H9 (cell line): ENCODE results near the gene TBL3. TPM values are rescaled to one million over a fixed set of nuclear protein-coding genes. Genes with fewer than 3 reads are reported as not detected.

Source experiments
- DNase-seq: peaks from one replicate; pipeline ENCODE4 v3.0.0-alpha.2; 2017
- H2AFZ ChIP-seq: one replicate; pipeline ENCODE4 v1.6.1; 2013; ENCODE audit warnings: mild to moderate bottlenecking, low read length, control low read depth, moderate library complexity
- H2AK5ac ChIP-seq: 2 replicates; pipeline ENCODE4 v1.6.1; 2013; ENCODE audit warnings: low read length, control low read depth, mixed read lengths; ENCODE audit not compliant: insufficient read length
- H2BK120ac ChIP-seq: one replicate; pipeline ENCODE4 v1.6.1; 2013; ENCODE audit warnings: low read depth, mild to moderate bottlenecking, low read length, control low read depth, inconsistent platforms; ENCODE audit not compliant: poor library complexity, severe bottlenecking
- H2BK12ac ChIP-seq: 2 replicates; pipeline ENCODE4 v1.6.1; 2013; ENCODE audit warnings: low read length, control low read depth, mixed read lengths, low read depth; ENCODE audit not compliant: insufficient read length
- H2BK15ac ChIP-seq: 2 replicates; pipeline ENCODE4 v1.6.1; 2013; ENCODE audit warnings: low read depth, low read length, control low read depth
- H2BK20ac ChIP-seq: one replicate; pipeline ENCODE4 v1.6.1; 2013; ENCODE audit warnings: low read depth, mild to moderate bottlenecking, low read length, control low read depth, inconsistent platforms; ENCODE audit not compliant: poor library complexity, severe bottlenecking
- H2BK5ac ChIP-seq: 2 replicates; pipeline ENCODE4 v1.6.1; 2013; ENCODE audit warnings: low read length, control low read depth, mixed read lengths; ENCODE audit not compliant: insufficient read length
- H3K14ac ChIP-seq: 2 replicates; pipeline ENCODE4 v1.6.1; 2013; ENCODE audit warnings: low read length, control low read depth; ENCODE audit not compliant: insufficient read depth
- H3K18ac ChIP-seq: 2 replicates; pipeline ENCODE4 v1.6.1; 2013; ENCODE audit warnings: low read depth, mild to moderate bottlenecking, mixed read lengths, low read length, control low read depth; ENCODE audit not compliant: insufficient read length
- H3K23ac ChIP-seq: 2 replicates; pipeline ENCODE4 v1.6.1; 2013; ENCODE audit warnings: low read length, control low read depth, mixed read lengths, low read depth; ENCODE audit not compliant: insufficient read length
- H3K23me2 ChIP-seq: 2 replicates; pipeline ENCODE4 v1.6.1; 2013; ENCODE audit warnings: low read depth, mild to moderate bottlenecking, mixed read lengths, low read length, control low read depth; ENCODE audit not compliant: insufficient read length, poor library complexity, severe bottlenecking
- H3K27ac ChIP-seq: 2 replicates; pipeline ENCODE4 v1.5.1; 2013; ENCODE audit warnings: low read length, control low read depth, mixed read lengths, low read depth; ENCODE audit not compliant: insufficient read length
- H3K27me3 ChIP-seq: 2 replicates; pipeline ENCODE4 v1.6.1; 2013; ENCODE audit warnings: low read length, control low read depth, inconsistent platforms; ENCODE audit not compliant: insufficient read depth
- H3K4ac ChIP-seq: 2 replicates; pipeline ENCODE4 v1.6.1; 2013; ENCODE audit warnings: low read depth, mild to moderate bottlenecking, control low read depth, inconsistent platforms, low read length, moderate library complexity
- H3K4me1 ChIP-seq: 2 replicates; pipeline ENCODE4 v1.6.1; 2013; ENCODE audit warnings: low read length, control low read depth, inconsistent platforms; ENCODE audit not compliant: insufficient read depth
- H3K4me2 ChIP-seq: 2 replicates; pipeline ENCODE4 v1.6.1; 2013; ENCODE audit warnings: low read length, control low read depth, mixed read lengths; ENCODE audit not compliant: insufficient read length, insufficient read depth
- H3K56ac ChIP-seq: 2 replicates; pipeline ENCODE4 v1.6.1; 2013; ENCODE audit warnings: low read depth, mild to moderate bottlenecking, mixed read lengths, low read length, control low read depth; ENCODE audit not compliant: insufficient read length
- H3K79me1 ChIP-seq: 2 replicates; pipeline ENCODE4 v1.6.1; 2013; ENCODE audit warnings: low read depth, mild to moderate bottlenecking, moderate library complexity, low read length, control low read depth, inconsistent platforms; ENCODE audit not compliant: insufficient read depth, poor library complexity, severe bottlenecking
- H3K79me2 ChIP-seq: 2 replicates; pipeline ENCODE4 v1.6.1; 2013; ENCODE audit warnings: low read length, control low read depth, inconsistent platforms; ENCODE audit not compliant: insufficient read depth
- H3K9ac ChIP-seq: 2 replicates; pipeline ENCODE4 v1.6.1; 2013; ENCODE audit warnings: low read length, control low read depth, mixed read lengths; ENCODE audit not compliant: insufficient read length; ENCODE audit errors: extremely low read depth
- H3K9me3 ChIP-seq: one replicate; pipeline ENCODE4 v1.6.1; 2013; ENCODE audit warnings: low read depth, low read length, inconsistent platforms; ENCODE audit not compliant: control insufficient read depth
- H3T11ph ChIP-seq: one replicate; pipeline ENCODE4 v1.6.1; 2013; ENCODE audit warnings: mild to moderate bottlenecking, low read length, control low read depth, inconsistent platforms
- H4K20me1 ChIP-seq: one replicate; pipeline ENCODE4 v1.6.1; 2013; ENCODE audit not compliant: control insufficient read depth, insufficient read length, insufficient read depth
- H4K5ac ChIP-seq: 2 replicates; pipeline ENCODE4 v1.6.1; 2013; ENCODE audit warnings: low read depth, mild to moderate bottlenecking, mixed read lengths, low read length, control low read depth; ENCODE audit not compliant: insufficient read length
- H4K8ac ChIP-seq: replicated peaks from 2 replicates; pipeline ENCODE4 v1.6.1; 2013; ENCODE audit warnings: low read length, control low read depth, mixed read lengths, low read depth; ENCODE audit not compliant: insufficient read length
- H4K91ac ChIP-seq: 2 replicates; pipeline ENCODE4 v1.6.1; 2013; ENCODE audit warnings: low read depth, mild to moderate bottlenecking, moderate library complexity, mixed read lengths, low read length, control low read depth; ENCODE audit not compliant: insufficient read length
- H3K27ac Mint-ChIP-seq, 3 experiments: 2 replicates in 2 of 3; 3 replicates in 1 of 3; pipeline ENCODE4 v1.8.0; 2020 to 2021; ENCODE audit warnings: mixed read lengths in 3 of 3, mild to moderate bottlenecking in 1 of 3, moderate library complexity in 1 of 3
- H3K27me3 Mint-ChIP-seq: 2 replicates; pipeline ENCODE4 v1.8.0; 2021; ENCODE audit warnings: low read depth, mild to moderate bottlenecking, moderate library complexity, mixed read lengths
- H3K36me3 Mint-ChIP-seq, 3 experiments: 2 replicates in 2 of 3; 3 replicates in 1 of 3; pipeline ENCODE4 v1.8.0; 2020 to 2021; ENCODE audit warnings: low read depth in 3 of 3, mixed read lengths in 3 of 3; ENCODE audit not compliant: insufficient read depth in 1 of 3
- H3K4me1 Mint-ChIP-seq, 2 experiments: 2 replicates each; pipeline ENCODE4 v1.8.0; 2020; ENCODE audit warnings: mixed read lengths in 2 of 2
- H3K4me3 Mint-ChIP-seq, 2 experiments: 2 replicates in 1 of 2; 3 replicates in 1 of 2; pipeline ENCODE4 v1.8.0; 2020 to 2021; ENCODE audit warnings: mild to moderate bottlenecking in 2 of 2, mixed read lengths in 2 of 2, moderate library complexity in 1 of 2
- H3K9me3 Mint-ChIP-seq, 2 experiments: 2 replicates in 1 of 2; 3 replicates in 1 of 2; pipeline ENCODE4 v1.8.0; 2020; ENCODE audit warnings: mild to moderate bottlenecking in 2 of 2, mixed read lengths in 2 of 2, moderate library complexity in 1 of 2
- WGBS: extraction: QIAGEN DNeasy Blood & Tissue Kit; methylation state at CpG from one replicate; pipeline ENCODE4 v1.1.7; 2013; ENCODE audit warnings: missing lambda C conversion rate, low lambda C conversion rate, mixed read lengths; ENCODE audit not compliant: insufficient read length; ENCODE audit errors: extremely low coverage; 5-methylcytosine and 5-hydroxymethylcytosine counted together
- total RNA-seq: library from RNA; stranded (reverse); gene quantifications from 2 replicates; pipeline ENCODE4 v1.2.1, GENCODE V29; 2021
- TF ChIP-seq, protein P1 (sequence below): fragments of 200-600 bp; sonication (generic); conservative IDR thresholded peaks from 3 replicates; pipeline ENCODE4 v1.8.0; 2021; ENCODE audit warnings: antibody characterized with exemption, mild to moderate bottlenecking

The TBL3 gene
- total RNA-seq, 1 experiment from 2014 or later: 54.0 TPM

DNA sequence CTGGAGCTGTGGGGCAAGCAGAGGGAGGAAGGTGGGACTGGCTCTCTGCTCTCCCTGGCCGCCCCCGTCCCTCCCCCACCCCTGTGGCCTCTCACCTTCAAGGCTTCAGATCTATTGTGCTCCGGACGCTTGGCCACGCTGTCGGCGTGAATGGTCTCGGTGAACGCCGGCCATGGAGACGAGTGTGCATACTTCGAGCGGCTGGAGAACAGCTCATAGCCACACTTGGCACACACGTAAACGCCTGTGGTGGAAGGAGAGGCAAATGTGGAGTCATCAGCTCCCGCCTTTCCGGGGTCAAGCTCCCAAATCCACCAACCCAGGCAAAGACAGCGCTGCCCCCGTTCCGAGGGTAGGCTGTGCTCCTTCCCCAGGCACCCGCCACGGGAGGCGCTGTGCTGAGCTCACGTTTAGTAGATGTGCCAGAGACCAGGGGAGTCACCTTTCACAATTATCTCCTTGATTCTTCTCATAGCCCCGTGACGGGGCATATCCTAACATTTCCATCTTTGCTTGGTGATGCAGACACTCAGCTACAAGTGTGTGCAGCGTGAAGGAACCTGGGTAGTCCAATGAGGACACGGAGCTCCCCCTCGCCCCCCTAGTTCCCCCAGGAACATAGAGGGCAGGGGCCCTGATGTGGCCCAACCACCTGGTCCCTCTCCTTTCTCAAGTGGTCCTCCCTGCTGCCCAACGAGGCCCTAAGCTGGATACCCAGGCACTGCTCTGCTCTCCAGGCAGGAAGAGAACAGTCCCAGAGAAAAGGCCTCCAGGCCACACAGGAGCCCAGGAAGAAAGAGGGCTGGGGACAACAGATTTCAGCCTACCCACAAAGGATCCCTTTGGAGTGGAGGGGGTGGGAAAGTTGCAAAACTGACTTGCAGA is 30.4 kb upstream of the TBL3 start:
- WGBS: no CpG with 5 or more reads among the region's 30 CpGs
- peaks cover 7% of the 10 kb centered on the region for H3K23me2 ChIP-seq
- H3K4me1 Mint-ChIP-seq: peaks cover 15 to 23% of the 10 kb centered on the region in 2 experiments
- H2AK5ac ChIP-seq: no peak overlapping the region
- H3K18ac ChIP-seq: no peak overlapping the region
- peaks cover 4% of the 10 kb centered on the region; the same call in 1 of the 2 replicates for H3K4me1 ChIP-seq
- H4K5ac ChIP-seq: no peak overlapping the region
- H2BK15ac ChIP-seq: no peak overlapping the region
- no peaks in the 10 kb centered on the region for H3K79me1 ChIP-seq
- H3K23ac ChIP-seq: no peak overlapping the region
- H3K4me3 Mint-ChIP-seq: peak overlapping the region; percentile 88 to 93
- H2BK120ac ChIP-seq: no peak overlapping the region
- no peaks in the 10 kb centered on the region for H4K20me1 ChIP-seq
- H2AFZ ChIP-seq: no peak overlapping the region
- H3K4ac ChIP-seq: no peak overlapping the region
- H3K27ac Mint-ChIP-seq: no peak overlapping the region
- H3K36me3 Mint-ChIP-seq: peaks cover 10 to 28% (median 17%) of the 10 kb centered on the region in 3 experiments; a peak in 6 of 7 replicates
- H3K9ac ChIP-seq: no peak overlapping the region
- H3K56ac ChIP-seq: no peak overlapping the region
- TF ChIP-seq, protein P1, sequence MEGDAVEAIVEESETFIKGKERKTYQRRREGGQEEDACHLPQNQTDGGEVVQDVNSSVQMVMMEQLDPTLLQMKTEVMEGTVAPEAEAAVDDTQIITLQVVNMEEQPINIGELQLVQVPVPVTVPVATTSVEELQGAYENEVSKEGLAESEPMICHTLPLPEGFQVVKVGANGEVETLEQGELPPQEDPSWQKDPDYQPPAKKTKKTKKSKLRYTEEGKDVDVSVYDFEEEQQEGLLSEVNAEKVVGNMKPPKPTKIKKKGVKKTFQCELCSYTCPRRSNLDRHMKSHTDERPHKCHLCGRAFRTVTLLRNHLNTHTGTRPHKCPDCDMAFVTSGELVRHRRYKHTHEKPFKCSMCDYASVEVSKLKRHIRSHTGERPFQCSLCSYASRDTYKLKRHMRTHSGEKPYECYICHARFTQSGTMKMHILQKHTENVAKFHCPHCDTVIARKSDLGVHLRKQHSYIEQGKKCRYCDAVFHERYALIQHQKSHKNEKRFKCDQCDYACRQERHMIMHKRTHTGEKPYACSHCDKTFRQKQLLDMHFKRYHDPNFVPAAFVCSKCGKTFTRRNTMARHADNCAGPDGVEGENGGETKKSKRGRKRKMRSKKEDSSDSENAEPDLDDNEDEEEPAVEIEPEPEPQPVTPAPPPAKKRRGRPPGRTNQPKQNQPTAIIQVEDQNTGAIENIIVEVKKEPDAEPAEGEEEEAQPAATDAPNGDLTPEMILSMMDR: peak; percentile 56
- H2BK12ac ChIP-seq: no peak overlapping the region
- H3K14ac ChIP-seq: no peak overlapping the region
- no peaks in the 10 kb centered on the region; the same call in 1 of the 2 replicates for H3K27me3 Mint-ChIP-seq
- peak; percentile 75 for DNase-seq
- H3T11ph ChIP-seq: no peak overlapping the region
- H4K91ac ChIP-seq: no peak overlapping the region
- no peaks in the 10 kb centered on the region for H3K9me3 Mint-ChIP-seq
- H3K9me3 ChIP-seq: no peaks in the 10 kb centered on the region
- no peaks in the 10 kb centered on the region for H3K79me2 ChIP-seq
- no peak overlapping the region for H4K8ac ChIP-seq
- H2BK20ac ChIP-seq: no peak overlapping the region
- H3K27ac ChIP-seq: no peak overlapping the region
- H3K4me2 ChIP-seq: peak overlapping the region; percentile 55
- H2BK5ac ChIP-seq: no peak overlapping the region
- no peaks in the 10 kb centered on the region for H3K27me3 ChIP-seq
